GM19324 (cell line): Measurements from ENCODE around the gene RRP12.
A peak's percentile ranks its signal among the peaks of the same experiment; 100 is the strongest.
"Not testable (repeated sequence)": the region's sequence is repeated elsewhere in the genome, so short reads cannot be mapped to it uniquely, and the experiment has no call there.

Experiments
- ATAC-seq: cut with Tn5 transposase; IDR thresholded peaks from one replicate; pipeline ENCODE4 v1.9.1; 2021; ENCODE audit warnings: mild to moderate bottlenecking, moderate library complexity; ENCODE audit not compliant: unreplicated experiment, low FRiP score

RRP12 gene

DNA sequence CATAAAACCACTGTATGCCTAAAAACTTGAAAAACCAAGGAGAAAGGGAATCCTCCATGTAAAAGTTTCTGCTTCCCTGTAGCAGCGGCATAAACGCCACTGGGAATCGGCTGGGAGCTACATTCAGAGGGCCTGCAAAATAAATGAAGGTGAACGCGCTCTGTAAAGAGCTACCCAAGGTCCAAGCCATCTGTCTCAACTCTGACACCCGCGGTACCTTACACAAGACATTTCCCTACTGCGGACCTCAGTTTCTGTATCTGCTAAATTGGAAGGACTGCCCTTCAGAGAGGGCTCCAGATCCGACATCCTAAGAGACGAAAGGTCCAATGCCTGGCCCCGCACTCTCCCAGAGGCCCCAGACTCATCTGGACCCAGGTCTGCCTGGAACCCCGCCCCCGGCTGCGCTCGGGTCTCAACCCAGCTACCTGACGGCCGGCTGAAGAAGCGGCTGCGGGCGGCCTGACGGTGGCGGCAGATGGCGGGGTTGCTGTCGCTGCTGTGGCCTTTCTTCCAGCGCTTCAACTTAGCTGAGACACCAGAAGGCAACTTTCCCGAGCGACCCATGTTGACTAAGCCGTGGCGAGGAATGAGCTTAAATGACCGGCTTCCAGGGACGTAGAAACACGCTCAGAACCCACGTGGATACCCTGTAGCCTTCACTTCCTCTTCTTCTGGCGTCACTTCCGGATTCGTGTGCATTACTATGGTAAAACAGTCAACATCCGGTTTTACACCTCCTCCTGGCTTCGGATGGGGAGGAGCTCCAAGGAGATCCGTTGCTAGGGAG lies at the start of gene RRP12:
TSS of gene RRP12 (minus strand) at position 676 of the 790 bp plus-strand sequence. CDS start at position 567, 109 bp downstream.
- peak; percentile 96 for ATAC-seq

- ATAC-seq, result no peak
Measured at GRCh38 chr10:97450828-97451227, 49.7 kb upstream of the RRP12 start.

GRCh38 chr10:97445722-97446639 lies 44.8 kb upstream of the RRP12 start, which contains the start of the genes EXOSC1 and ZDHHC16:
TSS of gene EXOSC1 (minus strand) at chr10:97446006. CDS start at chr10:97445985, 21 bp downstream.
TSS of gene ZDHHC16 (plus strand) at chr10:97446175. CDS start at chr10:97451676, 5,501 bp downstream.
- peak; percentile 97 for ATAC-seq

GRCh38 chr10:97445357-97445721 lies 44.2 kb upstream of the RRP12 start:
- no peak for ATAC-seq

DNA sequence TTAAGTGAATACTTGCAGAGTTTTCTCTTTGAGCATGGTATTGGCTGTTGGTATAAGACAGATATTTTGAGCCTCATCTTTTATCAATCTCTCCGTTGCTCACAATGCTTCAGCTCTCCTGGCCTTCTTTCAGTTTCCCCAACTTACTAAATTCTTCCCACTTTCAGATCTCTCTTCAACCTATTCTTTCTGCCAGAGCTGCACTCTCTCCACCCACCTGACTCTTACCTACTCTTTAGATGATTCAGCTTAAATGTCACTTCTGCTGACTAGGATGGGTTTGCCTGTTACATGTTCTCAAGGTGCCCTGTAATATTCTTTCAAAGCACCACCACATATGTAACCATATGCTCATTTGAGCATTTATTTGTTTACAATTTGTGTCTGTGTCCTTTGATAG lies 43.1 kb upstream of the RRP12 start:
- ATAC-seq, result no peak

DNA sequence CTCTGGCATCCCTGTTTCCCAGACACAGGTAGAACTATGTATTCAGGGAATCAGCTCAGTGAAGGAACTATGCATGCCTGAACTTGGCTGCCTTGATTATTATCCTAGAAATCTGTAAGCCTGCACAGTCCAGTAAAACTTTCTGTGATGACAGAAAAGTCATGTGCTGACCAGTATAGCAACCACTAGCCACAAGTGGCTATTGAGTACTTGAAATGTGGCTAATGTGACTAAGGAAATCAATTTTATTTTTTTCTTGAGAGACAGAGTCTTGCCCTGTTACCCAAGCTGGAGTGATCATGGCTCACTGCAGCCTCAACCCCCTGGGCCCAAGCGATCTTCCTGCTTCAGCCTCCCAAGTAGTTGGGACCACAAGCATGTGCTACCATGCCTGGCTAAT lies 41.1 kb upstream of the RRP12 start:
- ATAC-seq, result no peak

- ATAC-seq, result no peak
Measured at GRCh38 chr10:97435211-97435610, 34.1 kb upstream of the RRP12 start.

DNA sequence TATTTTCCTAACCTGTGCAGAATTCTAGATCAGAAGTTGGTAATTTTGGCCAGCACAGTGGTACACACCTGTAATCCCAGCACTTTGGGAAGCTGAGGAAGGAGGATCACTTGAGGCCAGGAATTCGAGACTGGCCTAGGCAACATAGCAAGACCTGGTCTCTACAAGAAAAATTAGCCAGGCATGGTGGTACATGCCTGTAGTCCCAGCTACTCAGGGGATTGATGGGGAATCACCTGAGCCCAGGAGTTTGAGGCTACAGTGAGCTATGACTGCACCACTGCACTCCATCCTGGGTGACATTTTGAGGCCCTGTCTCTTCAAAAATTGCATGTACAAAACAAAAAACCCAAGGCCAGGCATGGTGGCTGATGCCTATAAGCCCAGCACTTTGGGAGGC lies 33.4 kb upstream of the RRP12 start:
- ATAC-seq, result no peak

- ATAC-seq, result no peak
Measured at GRCh38 chr10:97434055-97434454, 32.9 kb upstream of the RRP12 start.

DNA sequence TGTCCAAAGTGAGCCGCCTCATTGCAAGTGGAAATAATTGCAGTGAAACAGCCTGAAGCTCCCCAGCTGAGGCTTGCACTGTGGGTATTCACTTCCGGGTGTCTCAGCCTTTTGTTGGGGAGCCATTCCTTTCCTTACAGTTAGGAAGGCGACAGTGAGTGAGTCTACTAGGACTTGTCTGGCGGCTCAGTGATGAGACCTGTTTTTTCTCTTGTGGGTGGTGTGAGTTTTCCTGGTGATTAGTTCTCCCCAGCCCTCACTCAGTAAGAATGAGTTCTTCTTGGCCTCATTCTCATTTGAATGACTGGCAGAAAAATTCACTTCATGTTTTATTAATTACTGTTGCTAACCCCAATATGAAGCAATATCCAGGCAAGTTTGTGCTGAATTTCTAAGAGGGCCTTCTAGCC lies 27.4 kb upstream of the RRP12 start:
- ATAC-seq, result no peak

GRCh38 chr10:97427571-97428179 lies 26.5 kb upstream of the RRP12 start:
- no peak for ATAC-seq

DNA sequence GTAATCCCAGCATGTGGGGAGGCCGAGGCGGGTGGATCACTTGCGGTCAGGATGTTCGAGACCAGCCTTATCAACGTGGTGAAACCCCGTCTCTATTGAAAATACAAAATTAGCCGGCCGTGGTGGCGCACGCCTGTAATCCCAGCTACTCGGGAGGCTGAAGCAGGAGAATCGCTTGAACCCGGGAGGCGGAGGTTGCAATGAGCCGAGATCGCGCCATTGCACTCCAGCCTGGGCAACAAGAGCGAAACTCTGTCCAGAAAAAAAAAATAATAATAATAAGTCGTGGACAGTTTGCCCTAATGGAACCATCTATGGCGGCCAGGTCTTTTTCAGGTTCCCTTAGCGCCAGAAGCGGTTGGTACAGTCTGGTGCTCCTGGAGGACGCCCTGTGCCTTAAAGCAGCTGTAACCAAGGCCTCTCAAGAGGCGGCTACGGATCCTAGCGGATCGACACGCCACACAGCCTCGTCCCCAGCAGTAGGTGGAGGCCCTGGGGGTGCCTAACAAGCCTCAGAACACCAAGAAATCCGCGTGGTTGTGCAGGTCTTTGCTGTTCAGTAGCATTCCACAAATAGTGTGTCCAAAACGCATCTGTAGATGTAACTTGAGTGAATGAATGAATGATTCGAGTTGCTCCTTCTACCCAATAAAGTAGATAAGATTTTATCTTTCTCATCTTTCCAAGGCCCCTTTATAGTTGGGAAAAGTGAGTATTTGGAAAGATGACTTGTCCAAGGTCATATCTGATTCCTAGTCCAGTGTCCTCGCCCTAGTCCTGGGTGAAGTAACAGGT lies 25.8 kb upstream of the RRP12 start:
- no peak for ATAC-seq

DNA sequence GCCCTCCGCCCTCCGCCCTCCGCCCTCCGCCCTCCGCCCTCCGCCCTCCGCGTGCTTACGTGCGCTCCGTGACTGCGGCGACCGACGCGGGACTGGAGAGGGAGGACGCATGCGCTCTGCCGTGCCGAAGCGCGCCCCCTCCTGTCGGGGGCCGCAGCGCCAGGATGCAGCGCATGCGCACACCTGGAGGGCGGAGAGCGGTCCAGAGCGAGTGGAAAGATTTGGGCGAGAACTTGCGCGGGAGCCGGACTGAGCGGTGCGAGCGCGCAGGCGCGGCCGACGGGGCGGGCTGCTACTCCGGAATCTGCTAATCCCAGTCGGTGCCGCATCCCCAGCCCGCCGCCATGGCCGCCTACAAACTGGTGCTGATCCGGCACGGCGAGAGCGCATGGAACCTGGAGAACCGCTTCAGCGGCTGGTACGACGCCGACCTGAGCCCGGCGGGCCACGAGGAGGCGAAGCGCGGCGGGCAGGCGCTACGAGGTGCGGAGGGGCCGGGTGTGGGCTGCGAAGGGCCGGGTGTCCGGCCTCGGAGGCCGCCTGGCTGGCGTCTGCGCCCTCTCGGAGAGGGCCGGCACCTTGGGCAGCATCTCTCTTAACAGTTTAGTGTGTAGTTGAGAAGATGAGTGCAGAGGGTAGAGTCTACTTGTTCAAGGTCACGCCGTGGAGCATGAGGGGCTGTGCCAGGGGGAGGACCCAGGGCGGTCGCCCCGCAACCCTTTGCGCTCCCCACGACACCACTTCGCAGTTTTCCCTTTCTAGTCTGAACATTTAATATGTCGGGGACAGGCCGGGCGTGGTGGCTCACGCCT lies 25.0 kb upstream of the RRP12 start, which contains the start of gene PGAM1:
TSS of gene PGAM1 (plus strand) at position 228 of the 812 bp plus-strand sequence. CDS start at position 345, 117 bp downstream.
- peak; percentile 92 for ATAC-seq

GRCh38 chr10:97423757-97424098 lies 22.6 kb upstream of the RRP12 start:
- not testable (repeated sequence) for ATAC-seq

DNA sequence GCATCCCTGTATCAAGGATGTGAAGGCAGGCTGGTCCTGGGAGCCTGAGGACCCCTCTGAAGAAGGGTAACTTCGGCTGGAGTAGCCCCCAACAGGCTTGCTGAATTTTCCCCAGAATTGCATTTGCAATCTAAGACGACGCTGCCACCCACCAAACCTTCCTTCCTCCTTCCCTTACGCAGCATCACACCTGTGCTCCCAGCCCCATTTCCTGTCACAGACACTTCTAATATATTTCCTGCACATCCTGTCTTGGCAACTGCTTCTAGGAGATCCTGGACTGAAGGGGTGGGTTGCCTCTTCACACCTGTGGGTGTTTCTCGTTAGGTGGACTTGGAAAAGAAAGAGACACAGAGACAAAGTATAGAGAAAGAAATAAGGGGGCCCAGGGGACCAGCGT lies 15.4 kb upstream of the RRP12 start:
- no peak for ATAC-seq

DNA sequence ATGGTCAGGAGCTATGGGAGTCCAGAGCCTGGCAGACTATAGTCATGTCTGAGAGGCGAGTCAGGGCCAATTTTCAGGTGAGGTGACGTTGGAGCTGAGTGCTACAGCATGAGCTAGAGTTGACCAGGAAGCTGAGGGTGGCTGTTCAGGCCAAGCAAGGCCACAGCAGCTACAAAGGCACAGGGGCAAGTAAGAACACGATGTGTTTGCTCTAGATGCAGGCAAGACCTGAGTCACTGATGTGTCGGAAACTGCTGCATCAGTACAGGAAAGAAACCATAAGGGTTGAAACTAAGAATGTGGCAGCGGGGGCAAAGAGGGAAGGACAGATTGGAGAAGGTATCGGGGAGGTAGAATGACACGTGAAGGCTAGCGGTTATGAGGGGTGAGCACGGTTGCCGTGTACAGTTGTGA lies 11.8 kb upstream of the RRP12 start:
- ATAC-seq, result no peak

DNA sequence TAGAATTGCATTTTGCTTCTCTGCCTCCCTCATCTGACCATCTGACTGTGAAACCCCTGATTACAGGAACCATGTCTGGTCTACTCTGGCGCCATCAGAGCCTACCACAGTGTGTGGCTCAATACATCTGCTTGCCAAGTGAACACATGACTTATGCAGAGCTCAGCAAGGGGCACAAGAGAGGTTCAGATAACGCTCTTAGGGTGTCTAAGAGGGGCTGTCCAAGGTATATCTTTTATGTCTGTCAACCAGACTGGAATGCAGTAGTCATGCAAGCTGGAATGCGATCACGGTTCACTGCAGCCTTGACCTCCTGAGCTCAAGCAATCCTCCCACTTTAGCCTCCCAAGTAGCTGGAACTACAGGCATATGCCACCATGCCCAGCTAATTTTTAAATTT lies 10.3 kb upstream of the RRP12 start:
- no peak for ATAC-seq

GRCh38 chr10:97408496-97408992 lies 7.4 kb upstream of the RRP12 start:
- no peak for ATAC-seq

DNA sequence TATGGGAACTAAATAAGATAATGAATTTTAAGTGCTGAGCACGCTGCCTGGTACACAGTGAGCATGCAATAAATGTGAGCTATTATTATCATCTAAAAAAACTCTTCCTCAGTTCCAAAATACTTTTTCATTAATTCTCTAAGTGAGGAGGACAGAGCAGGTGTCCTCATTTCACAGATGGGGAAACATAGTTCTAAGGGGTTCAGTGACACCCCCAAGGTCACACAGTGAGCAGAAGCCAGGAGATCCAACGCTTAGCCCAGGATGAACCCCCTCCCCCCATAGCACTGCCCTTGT lies 6.8 kb upstream of the RRP12 start:
- ATAC-seq, result no peak
